ENCODE results near the gene ARHGEF39. TPM values are rescaled to one million over a fixed set of nuclear protein-coding genes. Genes with fewer than 3 reads are reported as not detected.

The ARHGEF39 gene
- total RNA-seq, 1 donor from 2014 or later = not detected

GRCh38 chr9:35691334-35691650, 26.3 kb upstream of the ARHGEF39 start:
- no peak for DNase-seq (ENCODE audit: low read depth)

GRCh38 chr9:35690614-35691333, 25.8 kb upstream of the ARHGEF39 start:
- DNase-seq (ENCODE audit: low read depth) = peak; percentile 92

DNA sequence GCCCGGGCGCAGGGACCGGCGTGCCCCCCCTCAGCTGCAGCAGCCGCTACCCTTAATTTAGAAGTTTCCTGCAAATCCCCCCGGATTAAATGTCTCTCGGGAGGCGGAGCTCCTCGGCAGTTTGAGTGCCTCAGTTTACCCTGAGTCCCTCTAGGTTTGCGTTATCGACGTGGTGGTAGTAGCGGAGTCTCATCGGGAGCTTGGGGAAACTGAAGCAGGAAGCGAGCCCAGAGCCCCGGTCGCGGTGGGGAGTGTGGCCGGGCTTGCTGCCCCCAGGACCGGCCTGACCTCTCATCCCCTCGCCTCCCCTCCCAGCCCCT, 25.3 kb upstream of the ARHGEF39 start:
- DNase-seq (ENCODE audit: low read depth) = peak; percentile 99

GRCh38 chr9:35689542-35690293, 24.7 kb upstream of the ARHGEF39 start, which contains the start of gene TPM2:
Gene TPM2, minus strand, starts transcription at chr9:35689925. Its CDS starts 108 bp downstream, at chr9:35689817.
- DNase-seq (ENCODE audit: low read depth) = no peak

DNA sequence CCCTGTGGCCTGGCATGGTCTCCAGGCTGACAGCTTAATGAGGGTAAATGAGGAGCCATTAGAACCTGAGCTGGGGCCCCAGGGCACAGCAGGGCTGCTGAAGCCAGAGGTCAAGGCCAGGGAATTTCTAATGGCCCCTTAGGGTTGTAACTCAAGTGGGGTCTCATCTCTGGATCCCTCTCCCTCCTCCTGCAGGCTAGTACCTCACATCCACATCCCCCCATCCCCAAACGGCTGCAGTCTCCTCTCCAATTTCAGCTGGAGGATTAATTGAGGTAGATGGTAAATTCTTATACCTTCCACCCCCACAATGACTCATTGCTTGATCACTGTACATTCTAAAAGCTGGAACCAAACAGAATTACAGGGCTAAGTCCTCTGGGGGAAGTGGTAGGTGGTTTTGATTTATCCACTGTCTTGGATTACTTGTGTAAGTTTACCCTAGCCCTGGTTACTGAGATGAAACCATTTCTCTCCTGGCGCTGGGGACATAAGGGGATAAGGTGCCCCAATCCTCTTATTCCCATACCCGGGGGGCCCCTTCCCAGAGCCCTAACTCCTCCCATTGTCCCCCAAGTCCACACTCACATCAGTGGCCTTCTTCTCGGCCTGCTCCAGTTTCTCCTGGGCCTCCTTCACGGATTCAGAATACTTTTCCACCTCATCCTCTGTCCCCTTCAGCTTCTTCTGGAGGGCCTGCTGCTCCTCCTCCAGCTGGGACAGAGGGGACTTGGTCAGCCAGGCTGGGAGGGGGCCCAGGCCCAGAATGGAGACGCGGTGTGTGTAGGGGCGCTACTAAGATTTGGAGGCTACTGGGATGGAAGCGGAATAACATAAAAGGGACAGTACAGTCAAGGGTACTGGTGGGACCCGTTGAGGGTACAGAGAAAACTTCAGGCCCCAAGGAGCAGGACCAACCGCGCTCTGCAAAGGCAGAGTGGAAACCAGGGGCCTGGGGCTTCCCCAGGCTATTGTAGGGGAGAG, 23.9 kb upstream of the ARHGEF39 start:
- DNase-seq (ENCODE audit: low read depth) = peak; percentile 63

GRCh38 chr9:35687972-35688557, 23.1 kb upstream of the ARHGEF39 start:
- peak; percentile 91 for DNase-seq (ENCODE audit: low read depth)

DNA sequence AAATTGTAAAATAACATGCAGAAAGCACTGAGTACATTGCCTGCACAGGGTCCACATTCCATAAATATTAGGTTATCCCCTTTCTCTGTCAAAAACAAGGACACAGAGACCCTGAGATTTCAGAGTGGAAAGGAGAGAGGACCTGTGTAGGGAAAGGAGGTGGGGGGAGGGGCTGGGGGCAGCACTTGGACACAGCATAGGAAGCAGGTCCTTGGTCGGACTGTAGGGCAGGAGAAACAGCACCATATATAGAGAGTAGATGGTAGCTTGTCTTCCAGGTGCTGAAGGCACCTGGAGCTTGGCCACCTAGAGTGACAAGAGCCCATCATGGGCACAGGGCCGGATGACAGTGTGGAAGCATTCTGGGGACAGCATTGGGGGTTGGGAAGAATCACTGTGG, 22.3 kb upstream of the ARHGEF39 start:
- peak; percentile 36 for DNase-seq (ENCODE audit: low read depth)

DNA sequence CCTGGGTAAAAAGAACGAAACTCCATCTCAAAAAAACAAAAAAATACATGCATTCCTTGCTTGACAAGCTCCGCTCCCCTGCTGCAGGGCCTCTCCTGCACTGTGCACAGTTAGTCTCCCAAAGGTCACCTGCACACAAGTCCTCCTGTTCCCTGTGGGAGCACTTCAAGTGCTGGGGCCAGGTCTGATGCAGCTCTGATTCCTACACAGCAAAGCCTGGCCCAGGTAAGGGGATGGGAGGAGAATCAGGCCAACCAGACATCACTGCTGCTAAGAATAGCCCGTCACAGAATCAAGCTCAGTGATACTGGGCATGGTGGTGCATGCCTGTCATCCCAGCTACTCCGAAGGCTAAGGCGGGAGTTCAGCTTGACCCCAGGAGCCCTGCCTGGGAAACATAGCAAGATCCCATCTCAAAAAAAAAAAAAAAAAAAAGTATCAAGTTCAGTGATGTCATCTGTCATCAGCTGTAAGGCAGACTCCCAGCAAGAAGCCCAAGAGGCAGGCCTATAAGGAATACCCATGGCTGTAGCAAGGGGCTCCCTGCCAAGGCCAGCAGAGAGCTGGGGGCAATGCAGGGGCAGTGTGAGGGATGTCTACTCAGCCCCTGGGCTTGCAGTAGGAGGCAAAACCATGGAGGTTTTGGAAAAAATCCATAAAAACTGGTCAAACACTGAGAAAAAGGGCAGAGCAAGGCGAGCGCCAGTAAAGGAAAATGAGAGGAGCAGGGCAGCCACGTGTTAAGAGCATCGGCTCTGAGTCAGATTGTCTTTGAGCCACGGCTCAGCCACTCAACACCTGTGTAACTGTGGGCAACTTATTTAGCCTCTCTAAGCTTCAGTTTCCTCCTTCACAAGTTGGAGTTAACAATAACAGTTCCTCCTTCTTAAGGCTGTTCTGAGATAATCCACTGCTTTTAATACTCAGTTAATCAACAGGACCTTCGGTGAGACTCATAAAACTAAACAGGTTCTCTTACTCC, 21.5 kb upstream of the ARHGEF39 start:
- DNase-seq (ENCODE audit: low read depth) = peak; percentile 64

GRCh38 chr9:35685506-35685905, 20.5 kb upstream of the ARHGEF39 start:
- DNase-seq (ENCODE audit: low read depth) = no peak

DNA sequence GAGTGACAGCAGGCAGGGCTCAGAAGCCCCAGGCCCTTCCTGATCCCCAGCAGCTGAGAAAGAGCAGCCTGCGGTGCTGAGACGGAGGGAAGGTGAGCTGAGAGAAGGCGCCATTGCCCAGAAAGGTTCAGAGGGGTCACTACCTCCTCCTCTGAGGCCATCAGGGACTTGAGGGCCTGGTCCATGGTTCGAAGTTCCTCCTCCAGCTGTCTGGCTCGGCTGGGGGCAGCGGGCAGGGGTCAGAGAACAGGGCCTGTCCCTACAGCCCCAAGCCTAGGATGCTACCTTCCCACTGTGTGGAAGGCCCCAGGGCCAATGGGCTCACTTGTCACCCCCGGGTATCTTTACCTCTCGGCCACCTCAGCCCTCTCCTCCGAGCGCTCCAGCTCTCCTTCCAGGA, 19.9 kb upstream of the ARHGEF39 start:
- DNase-seq (ENCODE audit: low read depth) = no peak

DNA sequence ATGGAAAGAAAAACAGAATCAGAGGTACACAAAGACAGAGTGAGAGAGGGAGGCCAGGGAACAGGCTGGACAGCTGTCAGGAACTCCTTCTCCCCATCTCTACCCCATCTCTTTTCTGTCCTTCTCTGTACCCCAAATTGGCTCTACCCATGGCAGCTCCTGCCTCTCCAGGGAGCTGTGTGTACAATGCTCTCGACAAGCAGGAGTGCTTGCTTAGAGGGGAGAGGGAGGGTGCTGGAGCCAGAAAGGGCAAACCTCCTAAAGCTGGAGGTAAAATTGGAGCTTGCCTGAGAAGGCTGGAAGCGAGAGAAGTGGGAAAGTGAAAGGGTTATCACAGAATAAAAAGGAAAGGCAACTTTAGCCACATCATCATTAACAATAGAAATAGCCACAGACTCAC, 18.3 kb upstream of the ARHGEF39 start:
- no peak for DNase-seq (ENCODE audit: low read depth)

DNA sequence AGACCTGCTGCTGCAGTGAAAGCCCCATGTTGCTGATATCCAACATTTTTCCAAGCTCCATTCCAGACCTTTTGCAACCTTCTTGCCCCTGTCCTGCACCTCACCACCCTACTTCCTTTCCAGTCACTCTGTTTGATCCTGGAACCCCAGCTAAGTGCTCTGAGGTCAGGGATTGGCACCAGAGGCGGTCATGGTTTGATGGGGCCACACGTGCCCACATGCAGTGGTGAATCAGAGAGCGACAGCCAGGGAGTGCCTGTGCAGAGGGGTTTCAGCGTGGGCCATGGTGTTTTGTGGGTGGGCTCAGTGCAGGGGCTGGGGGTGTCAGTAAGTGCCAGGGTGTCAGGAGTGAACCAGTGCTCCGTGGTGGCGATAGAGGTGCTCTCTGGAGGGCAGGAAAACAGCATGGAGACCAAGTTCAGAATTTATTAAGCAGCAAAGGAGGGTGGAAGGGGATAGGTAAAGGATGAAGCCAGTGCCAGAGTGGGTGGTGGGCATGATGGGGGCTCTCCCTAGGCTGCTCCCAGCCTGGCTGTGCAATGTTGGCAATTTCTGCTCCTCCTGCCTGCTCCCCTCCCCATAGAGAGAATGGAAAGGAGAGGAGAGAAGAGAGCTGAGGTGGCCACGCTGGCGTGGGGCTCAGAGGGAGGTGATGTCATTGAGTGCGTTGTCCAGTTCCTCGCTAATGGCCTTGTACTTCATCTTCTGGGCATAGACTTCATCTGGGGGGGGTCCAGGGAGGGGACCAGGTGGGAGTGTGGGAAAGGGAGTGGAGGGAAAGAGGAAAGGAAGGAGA, 17.7 kb upstream of the ARHGEF39 start:
- DNase-seq (ENCODE audit: low read depth) = peak; percentile 43

GRCh38 chr9:35682051-35682450, 17.1 kb upstream of the ARHGEF39 start:
- DNase-seq (ENCODE audit: low read depth) = peak; percentile 75

- DNase-seq (ENCODE audit: low read depth) = peak; percentile 76
Observed at GRCh38 chr9:35681341-35682002, 16.5 kb upstream of the ARHGEF39 start.

DNA sequence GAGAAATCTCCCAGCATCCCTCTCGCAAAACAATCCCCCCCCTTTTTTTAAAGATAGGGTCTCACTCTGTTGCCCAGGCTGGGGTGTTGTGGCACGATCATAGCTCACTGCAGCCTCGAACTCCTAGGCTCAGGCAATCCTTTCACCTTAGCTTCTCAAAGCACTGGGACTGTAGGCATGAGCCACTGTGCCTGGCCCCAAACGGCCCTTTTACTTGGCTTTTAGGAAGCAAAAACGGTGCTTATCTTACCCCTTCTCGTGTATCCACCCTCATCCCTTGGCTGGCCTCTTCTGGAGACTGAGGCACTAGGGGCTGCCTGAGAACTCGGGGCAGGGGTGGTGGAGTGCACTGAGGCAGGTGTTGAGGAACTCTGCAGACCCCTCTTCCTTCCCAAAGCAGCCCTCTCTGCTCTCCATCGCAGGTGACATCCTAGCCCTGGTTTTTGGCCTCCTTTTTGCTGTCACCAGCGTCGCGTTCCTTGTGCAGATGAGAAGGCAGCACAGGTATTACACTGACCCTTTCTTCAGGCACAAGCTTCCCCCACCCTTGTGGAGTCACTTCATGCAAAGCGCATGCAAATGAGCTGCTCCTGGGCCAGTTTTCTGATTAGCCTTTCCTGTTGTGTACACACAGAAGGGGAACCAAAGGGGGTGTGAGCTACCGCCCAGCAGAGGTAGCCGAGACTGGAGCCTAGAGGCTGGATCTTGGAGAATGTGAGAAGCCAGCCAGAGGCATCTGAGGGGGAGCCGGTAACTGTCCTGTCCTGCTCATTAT, 15.5 kb upstream of the ARHGEF39 start:
- peak; percentile 76 for DNase-seq (ENCODE audit: low read depth)

DNA sequence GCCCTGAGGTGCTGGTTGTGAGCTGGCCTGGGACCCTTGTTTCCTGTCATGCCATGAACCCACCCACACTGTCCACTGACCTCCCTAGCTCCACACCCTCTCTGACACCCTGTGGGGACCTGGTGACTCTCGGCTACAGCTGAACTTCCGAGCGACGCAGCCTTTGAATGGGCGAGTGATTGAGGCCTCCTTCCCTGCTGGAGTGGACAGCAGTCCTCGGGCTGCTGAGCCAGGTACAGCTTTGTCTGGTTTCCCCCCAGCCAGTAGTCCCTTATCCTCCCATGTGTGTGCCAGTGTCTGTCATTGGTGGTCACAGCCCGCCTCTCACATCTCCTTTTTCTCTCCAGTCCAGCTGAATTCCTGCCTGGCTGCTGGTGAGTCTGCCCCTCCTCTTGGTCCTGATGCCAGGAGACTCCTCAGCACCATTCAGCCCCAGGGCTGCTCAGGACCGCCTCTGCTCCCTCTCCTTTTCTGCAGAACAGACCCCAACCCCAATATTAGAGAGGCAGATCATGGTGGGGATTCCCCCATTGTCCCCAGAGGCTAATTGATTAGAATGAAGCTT, 14.9 kb upstream of the ARHGEF39 start:
- DNase-seq (ENCODE audit: low read depth) = no peak

DNA sequence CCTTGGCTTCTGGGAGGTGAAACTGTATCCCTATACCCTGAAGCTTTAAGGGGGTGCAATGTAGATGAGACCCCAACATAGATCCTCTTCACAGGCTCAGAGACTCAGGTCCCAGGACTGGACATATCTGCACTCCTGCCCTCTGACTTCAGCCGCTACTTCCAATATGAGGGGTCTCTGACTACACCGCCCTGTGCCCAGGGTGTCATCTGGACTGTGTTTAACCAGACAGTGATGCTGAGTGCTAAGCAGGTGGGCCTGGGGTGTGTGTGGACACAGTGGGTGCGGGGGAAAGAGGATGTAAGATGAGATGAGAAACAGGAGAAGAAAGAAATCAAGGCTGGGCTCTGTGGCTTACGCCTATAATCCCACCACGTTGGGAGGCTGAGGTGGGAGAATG, 14.1 kb upstream of the ARHGEF39 start:
- no peak for DNase-seq (ENCODE audit: low read depth)
